Measurements from ENCODE around the gene FAM170B.

Gene FAM170B

GRCh38 chr10:49106451-49106850 is 27.4 kb downstream of the FAM170B start:
- Histone ChIP-seq H3K27me3 (replicated peaks) (no peaks in the 10 kb centered on the region), H3K27ac (no peak overlapping the region), H3K4me3 (ENCODE audit: low read depth, low read length) (no peak overlapping the region), H3K36me3 (replicated peaks) (no peaks in the 10 kb centered on the region)
- TF ChIP-seq CTCF (IDR thresholded peaks at IDR 0.05; ENCODE audit: low read depth, low read length, missing control alignments) = no peak
- DNase-seq = no peak
- in situ Hi-C loops (cut with HindIII; ENCODE audit: low pct_ligation_motif_present, low sequenced_read_pairs) = no loop called here

- no peak overlapping the region for H3K27ac ChIP-seq
- H3K36me3 ChIP-seq (replicated peaks) = no peaks in the 10 kb centered on the region
- DNase-seq = no peak
- no peak for TF ChIP-seq CTCF (IDR thresholded peaks at IDR 0.05; ENCODE audit: low read depth, low read length, missing control alignments)
- in situ Hi-C loops (cut with HindIII; ENCODE audit: low pct_ligation_motif_present, low sequenced_read_pairs) = no loop called here
- H3K4me3 ChIP-seq (ENCODE audit: low read depth, low read length) = no peak overlapping the region
- no peaks in the 10 kb centered on the region for H3K27me3 ChIP-seq (replicated peaks)
Measured at GRCh38 chr10:49105076-49105475, 28.7 kb downstream of the FAM170B start.

DNA sequence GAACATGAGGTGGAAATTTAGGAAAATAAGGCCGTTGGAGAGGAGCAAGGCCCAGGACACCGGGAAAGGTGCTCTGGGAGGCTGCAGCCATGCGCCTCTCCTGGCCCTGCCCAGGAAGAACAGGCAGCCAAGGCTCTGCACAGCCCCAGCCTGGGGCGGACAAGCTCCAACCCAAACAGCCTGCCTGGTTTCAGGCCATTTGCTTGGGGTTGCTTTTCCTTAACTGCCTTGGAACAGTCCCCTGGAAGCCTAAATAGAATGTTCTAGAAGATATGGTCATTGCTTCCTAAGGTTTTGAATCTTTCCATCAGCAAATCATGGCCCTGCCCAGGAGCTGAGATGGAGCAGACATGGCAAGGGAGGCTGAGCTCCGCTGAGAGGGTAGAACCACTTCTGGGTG is 29.5 kb downstream of the FAM170B start:
- H3K27ac ChIP-seq = no peak overlapping the region
- no peak for TF ChIP-seq CTCF (IDR thresholded peaks at IDR 0.05; ENCODE audit: low read depth, low read length, missing control alignments)
- no peaks in the 10 kb centered on the region for H3K36me3 ChIP-seq (replicated peaks)
- no peak overlapping the region for H3K4me3 ChIP-seq (ENCODE audit: low read depth, low read length)
- DNase-seq = no peak
- in situ Hi-C loops (cut with HindIII; ENCODE audit: low pct_ligation_motif_present, low sequenced_read_pairs) = no loop called here
- H3K27me3 ChIP-seq (replicated peaks) = no peaks in the 10 kb centered on the region

GRCh38 chr10:49103761-49104160 is 30.1 kb downstream of the FAM170B start:
- H3K27ac ChIP-seq = no peak overlapping the region
- H3K36me3 ChIP-seq (replicated peaks) = no peaks in the 10 kb centered on the region
- no peak overlapping the region for H3K4me3 ChIP-seq (ENCODE audit: low read depth, low read length)
- H3K27me3 ChIP-seq (replicated peaks) = no peaks in the 10 kb centered on the region
- no peak for TF ChIP-seq CTCF (IDR thresholded peaks at IDR 0.05; ENCODE audit: low read depth, low read length, missing control alignments)
- in situ Hi-C loops (cut with HindIII; ENCODE audit: low pct_ligation_motif_present, low sequenced_read_pairs) = no loop called here
- no peak for DNase-seq

DNA sequence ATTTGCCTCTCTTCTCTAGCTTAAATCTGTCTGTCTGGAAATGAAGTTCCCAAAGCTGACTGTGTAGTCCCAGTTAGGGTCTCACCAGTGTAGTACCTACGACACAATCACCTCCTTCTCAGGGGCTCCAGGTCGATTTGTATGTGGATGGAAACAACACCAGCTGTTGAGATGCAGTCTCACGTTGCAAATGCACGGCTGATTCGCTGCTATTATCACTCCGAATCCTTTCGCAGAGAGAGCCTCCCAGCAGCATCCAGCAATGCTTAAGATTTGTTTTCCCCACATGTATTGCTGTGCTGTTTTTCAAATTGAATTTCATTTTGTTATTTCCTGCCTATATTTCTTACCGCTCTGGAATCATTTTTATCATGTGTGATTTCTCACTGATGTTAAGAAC is 34.8 kb downstream of the FAM170B start:
- no peaks in the 10 kb centered on the region for H3K27me3 ChIP-seq (replicated peaks)
- DNase-seq = no peak
- H3K4me3 ChIP-seq (ENCODE audit: low read depth, low read length) = no peak overlapping the region
- H3K27ac ChIP-seq = no peak overlapping the region
- in situ Hi-C loops (cut with HindIII; ENCODE audit: low pct_ligation_motif_present, low sequenced_read_pairs) = no loop called here
- H3K36me3 ChIP-seq (replicated peaks) = no peaks in the 10 kb centered on the region
- no peak for TF ChIP-seq CTCF (IDR thresholded peaks at IDR 0.05; ENCODE audit: low read depth, low read length, missing control alignments)

DNA sequence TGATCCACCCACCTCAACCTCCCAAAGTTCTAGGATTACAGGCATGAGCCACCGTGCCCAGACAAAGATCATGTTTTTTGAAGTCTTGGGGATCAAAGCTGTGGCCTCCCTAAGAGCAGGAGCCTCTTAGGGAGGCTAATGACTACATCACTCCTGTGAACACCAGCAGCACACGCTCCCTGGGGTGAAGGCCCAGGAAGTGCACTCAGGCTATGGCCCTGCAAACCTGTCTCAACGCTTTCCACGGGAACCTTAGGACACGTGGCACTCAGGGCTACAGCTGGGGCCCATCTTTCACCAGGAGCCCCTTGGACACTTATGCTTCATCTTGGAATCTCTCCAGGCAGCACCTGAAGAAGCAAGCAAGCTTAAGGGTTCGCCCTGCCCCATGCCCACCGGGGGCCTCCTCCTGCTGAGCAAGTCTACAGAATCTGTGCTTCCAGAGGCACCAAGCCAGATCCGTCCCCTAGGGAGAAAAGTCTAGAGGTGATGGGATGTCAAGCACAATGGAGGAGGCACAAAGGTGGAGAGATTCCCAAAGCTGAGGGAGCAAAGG is 36.9 kb downstream of the FAM170B start:
- Histone ChIP-seq H3K27ac (no peak overlapping the region), H3K36me3 (replicated peaks) (no peaks in the 10 kb centered on the region), H3K4me3 (ENCODE audit: low read depth, low read length) (no peak overlapping the region), H3K27me3 (replicated peaks) (no peaks in the 10 kb centered on the region)
- DNase-seq = no peak
- no peak for TF ChIP-seq CTCF (IDR thresholded peaks at IDR 0.05; ENCODE audit: low read depth, low read length, missing control alignments)
- in situ Hi-C loops (cut with HindIII; ENCODE audit: low pct_ligation_motif_present, low sequenced_read_pairs) = no loop called here
